ENCODE results near the gene OR10J5. TPM values are rescaled to one million over a fixed set of nuclear protein-coding genes. Genes with fewer than 3 reads are reported as not detected.

OR10J5 gene
- total RNA-seq, 1 donor from 2014 or later, result not detected

GRCh38 chr1:159509440-159510228 lies 26.2 kb downstream of the OR10J5 start:
- Mint-ChIP-seq H3K4me1 (ENCODE audit: low read depth, unreplicated experiment) (peaks cover 3% of the 10 kb centered on the region), H3K4me3 (ENCODE audit: unreplicated experiment) (no peak overlapping the region), H3K27me3 (ENCODE audit: low read depth, unreplicated experiment) (no peaks in the 10 kb centered on the region), H3K9me3 (ENCODE audit: unreplicated experiment) (peaks cover 3% of the 10 kb centered on the region), H3K36me3 (ENCODE audit: low read depth, unreplicated experiment) (no peaks in the 10 kb centered on the region), H3K27ac (ENCODE audit: unreplicated experiment) (no peak overlapping the region)
- Histone ChIP-seq H3K9me3 (ENCODE audit: insufficient read depth, low read depth, low read length) (no peaks in the 10 kb centered on the region), H3K9ac (ENCODE audit: low read length) (no peak overlapping the region), H3K4me1 (ENCODE audit: insufficient read depth, low read length) (no peaks in the 10 kb centered on the region), H3K79me2 (ENCODE audit: insufficient read depth, low read length) (no peaks in the 10 kb centered on the region), H4K20me1 (ENCODE audit: insufficient read depth, low read length) (no peaks in the 10 kb centered on the region), H3K27ac (ENCODE audit: low read depth, low read length) (no peak overlapping the region), H3K4me2 (ENCODE audit: low read length) (no peak overlapping the region), H3K4me3 (ENCODE audit: insufficient read depth, low read depth, low read length) (no peak overlapping the region), H3K36me3 (ENCODE audit: insufficient read depth, low read length) (no peaks in the 10 kb centered on the region), H2AFZ (ENCODE audit: low read depth, low read length) (no peak overlapping the region), H3K27me3 (ENCODE audit: insufficient read depth, low read length) (no peaks in the 10 kb centered on the region)
- FAIRE-seq, result no peak
- TF ChIP-seq CTCF (IDR thresholded peaks at IDR 0.05; ENCODE audit: insufficient read depth, low read depth, low read length), result no peak
- TF ChIP-seq EZH2 (IDR thresholded peaks at IDR 0.05; ENCODE audit: insufficient read depth, low read length), result no peak
- DNase-seq (ENCODE audit: low read depth), result no peak

- Histone ChIP-seq H3K79me2 (ENCODE audit: insufficient read depth, low read length) (no peaks in the 10 kb centered on the region), H3K9ac (ENCODE audit: low read length) (no peak overlapping the region), H3K27ac (ENCODE audit: low read depth, low read length) (no peak overlapping the region), H3K36me3 (ENCODE audit: insufficient read depth, low read length) (no peaks in the 10 kb centered on the region), H4K20me1 (ENCODE audit: insufficient read depth, low read length) (no peaks in the 10 kb centered on the region), H3K4me3 (ENCODE audit: insufficient read depth, low read depth, low read length) (no peak overlapping the region), H3K9me3 (ENCODE audit: insufficient read depth, low read depth, low read length) (no peaks in the 10 kb centered on the region), H3K4me2 (ENCODE audit: low read length) (no peak overlapping the region), H2AFZ (ENCODE audit: low read depth, low read length) (no peak overlapping the region), H3K4me1 (ENCODE audit: insufficient read depth, low read length) (no peaks in the 10 kb centered on the region), H3K27me3 (ENCODE audit: insufficient read depth, low read length) (no peaks in the 10 kb centered on the region)
- H3K4me1 Mint-ChIP-seq (ENCODE audit: low read depth, unreplicated experiment), result peaks cover 3% of the 10 kb centered on the region
- peaks cover 3% of the 10 kb centered on the region for H3K9me3 Mint-ChIP-seq (ENCODE audit: unreplicated experiment)
- H3K27me3 Mint-ChIP-seq (ENCODE audit: low read depth, unreplicated experiment), result no peaks in the 10 kb centered on the region
- H3K27ac Mint-ChIP-seq (ENCODE audit: unreplicated experiment), result no peak overlapping the region
- no peak overlapping the region for H3K4me3 Mint-ChIP-seq (ENCODE audit: unreplicated experiment)
- DNase-seq (ENCODE audit: low read depth), result no peak
- FAIRE-seq, result no peak
- no peaks in the 10 kb centered on the region for H3K36me3 Mint-ChIP-seq (ENCODE audit: low read depth, unreplicated experiment)
- TF ChIP-seq CTCF (IDR thresholded peaks at IDR 0.05; ENCODE audit: insufficient read depth, low read depth, low read length), result no peak
- no peak for TF ChIP-seq EZH2 (IDR thresholded peaks at IDR 0.05; ENCODE audit: insufficient read depth, low read length)
These were observed 26.9 kb downstream of the OR10J5 start for GRCh38 chr1:159508951-159509350.

- Histone ChIP-seq H4K20me1 (ENCODE audit: insufficient read depth, low read length) (no peaks in the 10 kb centered on the region), H2AFZ (ENCODE audit: low read depth, low read length) (no peak overlapping the region)
- H3K4me1 Mint-ChIP-seq (ENCODE audit: low read depth, unreplicated experiment), result peaks cover 3% of the 10 kb centered on the region
These were observed 30.1 kb downstream of the OR10J5 start for GRCh38 chr1:159505676-159506075.

More at GRCh38 chr1:159505676-159506075, 30.1 kb downstream of the OR10J5 start:
- FAIRE-seq (no peak), DNase-seq (ENCODE audit: low read depth) (no peak)
- Histone ChIP-seq H3K4me2 (ENCODE audit: low read length) (no peak overlapping the region), H3K27ac (ENCODE audit: low read depth, low read length) (no peak overlapping the region), H3K9me3 (ENCODE audit: insufficient read depth, low read depth, low read length) (no peaks in the 10 kb centered on the region), H3K36me3 (ENCODE audit: insufficient read depth, low read length) (no peaks in the 10 kb centered on the region), H3K79me2 (ENCODE audit: insufficient read depth, low read length) (no peaks in the 10 kb centered on the region), H3K9ac (ENCODE audit: low read length) (no peak overlapping the region), H3K27me3 (ENCODE audit: insufficient read depth, low read length) (no peaks in the 10 kb centered on the region), H3K4me3 (ENCODE audit: insufficient read depth, low read depth, low read length) (no peak overlapping the region), H3K4me1 (ENCODE audit: insufficient read depth, low read length) (no peaks in the 10 kb centered on the region)
- no peak for TF ChIP-seq EZH2 (IDR thresholded peaks at IDR 0.05; ENCODE audit: insufficient read depth, low read length)
- TF ChIP-seq CTCF (IDR thresholded peaks at IDR 0.05; ENCODE audit: insufficient read depth, low read depth, low read length), result no peak
- H3K27me3 Mint-ChIP-seq (ENCODE audit: low read depth, unreplicated experiment), result no peaks in the 10 kb centered on the region
- H3K36me3 Mint-ChIP-seq (ENCODE audit: low read depth, unreplicated experiment), result no peaks in the 10 kb centered on the region
- H3K27ac Mint-ChIP-seq (ENCODE audit: unreplicated experiment), result no peak overlapping the region
- H3K9me3 Mint-ChIP-seq (ENCODE audit: unreplicated experiment), result peaks cover 3% of the 10 kb centered on the region
- H3K4me3 Mint-ChIP-seq (ENCODE audit: unreplicated experiment), result no peak overlapping the region
